Hepatocyte (in vitro differentiated cells): ENCODE data around the gene TTF2. TPM values are rescaled to one million over a fixed set of nuclear protein-coding genes. Genes with fewer than 3 reads are reported as not detected.

Experiments
- DNase-seq: peaks from one replicate; pipeline ENCODE4 v3.0.0-alpha.2; 2016; ENCODE audit warnings: low spot score
- H2AFZ ChIP-seq: fragments of 200-600 bp; sonication (generic); 2 replicates; pipeline ENCODE4 v1.6.0; 2016; ENCODE audit warnings: antibody characterized with exemption, mild to moderate bottlenecking
- H3K27ac ChIP-seq: fragments of 200-600 bp; sonication (generic); 2 replicates; pipeline ENCODE4 v1.5.1; 2016; ENCODE audit warnings: mild to moderate bottlenecking
- H3K27me3 ChIP-seq: fragments of 200-600 bp; sonication (generic); 2 replicates; pipeline ENCODE4 v1.6.1; 2016
- H3K36me3 ChIP-seq: fragments of 200-600 bp; sonication (generic); replicated peaks from 2 replicates; pipeline ENCODE4 v1.5.1; 2016; ENCODE audit warnings: low read depth; ENCODE audit not compliant: insufficient read depth
- H3K4me1 ChIP-seq: fragments of 200-600 bp; sonication (generic); 2 replicates; pipeline ENCODE4 v1.5.1; 2016; ENCODE audit warnings: mild to moderate bottlenecking, moderate library complexity; ENCODE audit not compliant: insufficient read depth
- H3K4me2 ChIP-seq: fragments of 200-600 bp; sonication (generic); 2 replicates; pipeline ENCODE4 v1.6.0; 2016
- H3K4me3 ChIP-seq: fragments of 200-600 bp; sonication (generic); 2 replicates; pipeline ENCODE4 v1.5.1; 2016; ENCODE audit warnings: mild to moderate bottlenecking
- H3K79me2 ChIP-seq: fragments of 200-600 bp; sonication (generic); 2 replicates; pipeline ENCODE4 v1.6.0; 2017; ENCODE audit warnings: mild to moderate bottlenecking
- H3K9me2 ChIP-seq: fragments of 200-600 bp; sonication (generic); replicated peaks from 2 replicates; pipeline ENCODE4 v1.6.0; 2017; ENCODE audit warnings: mild to moderate bottlenecking; ENCODE audit not compliant: insufficient read depth
- H3K9me3 ChIP-seq: fragments of 200-600 bp; sonication (generic); 2 replicates; pipeline ENCODE4 v1.5.1; 2016; ENCODE audit warnings: low read depth, mild to moderate bottlenecking
- H4K20me1 ChIP-seq: fragments of 200-600 bp; sonication (generic); 2 replicates; pipeline ENCODE4 v1.6.0; 2016; ENCODE audit warnings: mild to moderate bottlenecking; ENCODE audit not compliant: insufficient read depth, poor library complexity, severe bottlenecking
- CTCF ChIP-seq: fragments of 200-600 bp; sonication (generic); IDR thresholded peaks from 2 replicates; pipeline ENCODE4 v1.5.1; 2016; ENCODE audit warnings: antibody characterized with exemption, mild to moderate bottlenecking; ENCODE audit not compliant: poor library complexity
- EZH2 ChIP-seq: fragments of 200-600 bp; sonication (generic); IDR thresholded peaks from 2 replicates; pipeline ENCODE4 v1.6.1; 2016; ENCODE audit warnings: antibody characterized with exemption, mild to moderate bottlenecking, borderline replicate concordance
- EZH2phosphoT487 ChIP-seq: fragments of 200-600 bp; sonication (generic); IDR thresholded peaks from one replicate; pipeline ENCODE4 v1.6.1; 2018; ENCODE audit warnings: antibody characterized with exemption, mild to moderate bottlenecking, low read depth, moderate library complexity; ENCODE audit not compliant: unreplicated experiment, severe bottlenecking
- WGBS: methylation state at CpG from one replicate; pipeline ENCODE4 v1.1.6; 2016; ENCODE audit warnings: low lambda C conversion rate; ENCODE audit errors: missing lambda C conversion rate; 5-methylcytosine and 5-hydroxymethylcytosine counted together
- polyA plus RNA-seq: library from polyadenylated mRNA; unstranded; fragments of >200 nt; fragmentation: Nextera tagmentation; extraction: Ambion mirVana; gene quantifications from 2 replicates; pipeline ENCODE4 v1.2.1, GENCODE V29; 2016
- total RNA-seq: library from RNA; depleted of rRNA; stranded (reverse); fragments of >200 nt; gene quantifications from 2 replicates; pipeline ENCODE4 v1.2.3, GENCODE V29; 2014

TTF2 gene
- total and polyA plus RNA-seq, 2 experiments from 2014 or later = 13.8 to 14.3 TPM

GRCh38 chr1:117032681-117033539 lies 27.2 kb upstream of the TTF2 start:
- Histone ChIP-seq H2AFZ (no peak overlapping the region), H3K4me3 (no peak overlapping the region), H3K4me1 (peaks cover 4% of the 10 kb centered on the region), H3K79me2 (no peaks in the 10 kb centered on the region), H3K27ac (no peak overlapping the region), H4K20me1 (no peaks in the 10 kb centered on the region), H3K27me3 (no peaks in the 10 kb centered on the region), H3K9me3 (no peaks in the 10 kb centered on the region), H3K4me2 (no peak overlapping the region), H3K36me3 (no peaks in the 10 kb centered on the region), H3K9me2 (no peaks in the 10 kb centered on the region)
- WGBS = 71% methylated on average over 9 of the region's 11 CpGs
- DNase-seq = no peak
- no peak for TF ChIP-seq EZH2
- no peak for TF ChIP-seq CTCF
- no peak for TF ChIP-seq EZH2phosphoT487

- Histone ChIP-seq H3K4me1 (peaks cover 4% of the 10 kb centered on the region), H3K4me2 (no peak overlapping the region), H3K36me3 (no peaks in the 10 kb centered on the region), H3K27ac (no peak overlapping the region), H2AFZ (no peak overlapping the region), H3K9me3 (no peaks in the 10 kb centered on the region), H3K4me3 (no peak overlapping the region), H3K27me3 (no peaks in the 10 kb centered on the region), H3K79me2 (no peaks in the 10 kb centered on the region), H3K9me2 (no peaks in the 10 kb centered on the region), H4K20me1 (no peaks in the 10 kb centered on the region)
- 89% methylated on average over 7 of the region's 7 CpGs for WGBS
- TF ChIP-seq EZH2 = no peak
- no peak for TF ChIP-seq EZH2phosphoT487
- no peak for TF ChIP-seq CTCF
- DNase-seq = no peak
Observed at GRCh38 chr1:117033772-117034171, 26.4 kb upstream of the TTF2 start.

- H3K4me3 ChIP-seq = no peak overlapping the region
- H3K27ac ChIP-seq = no peak overlapping the region
- WGBS = 86% methylated on average over 7 of the region's 7 CpGs
- TF ChIP-seq CTCF = no peak
- no peak for TF ChIP-seq EZH2phosphoT487
- TF ChIP-seq EZH2 = no peak
- H3K9me3 ChIP-seq = no peaks in the 10 kb centered on the region
- no peak for DNase-seq
- no peaks in the 10 kb centered on the region for H3K9me2 ChIP-seq
- peaks cover 4% of the 10 kb centered on the region for H3K4me1 ChIP-seq
- no peaks in the 10 kb centered on the region for H3K79me2 ChIP-seq
- no peak overlapping the region for H2AFZ ChIP-seq
- H3K27me3 ChIP-seq = no peaks in the 10 kb centered on the region
- H3K36me3 ChIP-seq = no peaks in the 10 kb centered on the region
- H3K4me2 ChIP-seq = no peak overlapping the region
- H4K20me1 ChIP-seq = no peaks in the 10 kb centered on the region
Observed at GRCh38 chr1:117034791-117035290, 25.3 kb upstream of the TTF2 start.
